ENCODE measurements around the gene PCDHA12.
"Not testable (repeated sequence)": the region's sequence is repeated elsewhere in the genome, so short reads cannot be mapped to it uniquely, and the experiment has no call there.

PCDHA12 gene

GRCh38 chr5:140869555-140869886, 5.6 kb upstream of the PCDHA12 start:
- H3K27me3 ChIP-seq (ENCODE audit: low read depth, low read length): no peaks in the 10 kb centered on the region
- H3K9me3 ChIP-seq (ENCODE audit: insufficient read depth, low read length): no peaks in the 10 kb centered on the region
- H2AFZ ChIP-seq (ENCODE audit: low read depth, low read length): no peak overlapping the region
- H3K36me3 ChIP-seq (replicated peaks; ENCODE audit: low read depth, low read length): no peaks in the 10 kb centered on the region
- H4K20me1 ChIP-seq (ENCODE audit: insufficient read depth, low read length): no peaks in the 10 kb centered on the region
- H3K27ac ChIP-seq (ENCODE audit: low read length): no peak overlapping the region
- no peaks in the 10 kb centered on the region for H3K4me1 ChIP-seq (ENCODE audit: low read length)
- no peak overlapping the region for H3K9ac ChIP-seq (ENCODE audit: low read length)
- H3K4me2 ChIP-seq (ENCODE audit: low read length): no peak overlapping the region
- H3K4me3 ChIP-seq (ENCODE audit: low read length): no peak overlapping the region
- TF ChIP-seq CTCF (IDR thresholded peaks at IDR 0.05; ENCODE audit: low read depth, low read length) (no peak), EZH2phosphoT487 (IDR thresholded peaks at IDR 0.05; ENCODE audit: low read depth) (no peak)
- no peaks in the 10 kb centered on the region for H3K79me2 ChIP-seq (ENCODE audit: low read length)

GRCh38 chr5:140870221-140871201, 4.6 kb upstream of the PCDHA12 start:
- no peaks in the 10 kb centered on the region for H3K27me3 ChIP-seq (ENCODE audit: low read depth, low read length)
- no peaks in the 10 kb centered on the region for H3K9me3 ChIP-seq (ENCODE audit: insufficient read depth, low read length)
- no peak overlapping the region for H3K4me3 ChIP-seq (ENCODE audit: low read length)
- H3K4me2 ChIP-seq (ENCODE audit: low read length): no peak overlapping the region
- H3K79me2 ChIP-seq (ENCODE audit: low read length): no peaks in the 10 kb centered on the region
- H3K27ac ChIP-seq (ENCODE audit: low read length): no peak overlapping the region
- no peaks in the 10 kb centered on the region for H3K4me1 ChIP-seq (ENCODE audit: low read length)
- no peak overlapping the region for H3K9ac ChIP-seq (ENCODE audit: low read length)
- H4K20me1 ChIP-seq (ENCODE audit: insufficient read depth, low read length): no peaks in the 10 kb centered on the region
- TF ChIP-seq EZH2phosphoT487 (IDR thresholded peaks at IDR 0.05; ENCODE audit: low read depth): no peak
- TF ChIP-seq CTCF (IDR thresholded peaks at IDR 0.05; ENCODE audit: low read depth, low read length): no peak
- no peak overlapping the region for H2AFZ ChIP-seq (ENCODE audit: low read depth, low read length)
- H3K36me3 ChIP-seq (replicated peaks; ENCODE audit: low read depth, low read length): no peaks in the 10 kb centered on the region

- not testable (repeated sequence) for H3K4me3 ChIP-seq (ENCODE audit: low read length); H2AFZ ChIP-seq (ENCODE audit: low read depth, low read length); H3K4me2 ChIP-seq (ENCODE audit: low read length); H3K4me1 ChIP-seq (ENCODE audit: low read length); H3K36me3 ChIP-seq (replicated peaks; ENCODE audit: low read depth, low read length); H3K79me2 ChIP-seq (ENCODE audit: low read length); H4K20me1 ChIP-seq (ENCODE audit: insufficient read depth, low read length); H3K27ac ChIP-seq (ENCODE audit: low read length); H3K27me3 ChIP-seq (ENCODE audit: low read depth, low read length); H3K9me3 ChIP-seq (ENCODE audit: insufficient read depth, low read length); H3K9ac ChIP-seq (ENCODE audit: low read length)
Observed at GRCh38 chr5:140876541-140877261, 1.6 kb downstream of the PCDHA12 start.

- H3K4me3 ChIP-seq (ENCODE audit: low read length): no peak overlapping the region
- H3K27ac ChIP-seq (ENCODE audit: low read length): no peak overlapping the region
- no peaks in the 10 kb centered on the region for H3K79me2 ChIP-seq (ENCODE audit: low read length)
- no peaks in the 10 kb centered on the region for H3K4me1 ChIP-seq (ENCODE audit: low read length)
- H3K9me3 ChIP-seq (ENCODE audit: insufficient read depth, low read length): no peaks in the 10 kb centered on the region
- H3K9ac ChIP-seq (ENCODE audit: low read length): no peak overlapping the region
- H4K20me1 ChIP-seq (ENCODE audit: insufficient read depth, low read length): no peaks in the 10 kb centered on the region
- H2AFZ ChIP-seq (ENCODE audit: low read depth, low read length): no peak overlapping the region
- no peaks in the 10 kb centered on the region for H3K27me3 ChIP-seq (ENCODE audit: low read depth, low read length)
- H3K4me2 ChIP-seq (ENCODE audit: low read length): no peak overlapping the region
- H3K36me3 ChIP-seq (replicated peaks; ENCODE audit: low read depth, low read length): no peaks in the 10 kb centered on the region
- TF ChIP-seq CTCF (IDR thresholded peaks at IDR 0.05; ENCODE audit: low read depth, low read length) (no peak), EZH2phosphoT487 (IDR thresholded peaks at IDR 0.05; ENCODE audit: low read depth) (no peak)
Observed at GRCh38 chr5:140877262-140877581, 2.1 kb downstream of the PCDHA12 start.
